DND-41 (cell line): ENCODE results near the gene PRKCSH.

Experiments used
- ATAC-seq: fragments of 200-7000 bp; cut with Tn5 transposase; 3 replicates; pipeline ENCODE4 v1.9.1; 2021; ENCODE audit warnings: low read depth; ENCODE audit not compliant: insufficient read depth
- DNase-seq: peaks from one replicate; pipeline ENCODE4 v3.0.0-alpha.2; 2020
- H2AFZ ChIP-seq: 2 replicates; pipeline ENCODE4 v1.6.0; 2012; ENCODE audit warnings: low read depth, low read length
- H3K27ac ChIP-seq: 2 replicates; pipeline ENCODE4 v1.5.1; 2012; ENCODE audit warnings: low read length, inconsistent platforms
- H3K27me3 ChIP-seq: fragments of 200-600 bp; sonication (generic); 2 replicates; pipeline ENCODE4 v1.6.0; 2012; ENCODE audit warnings: low read length, mild to moderate bottlenecking, inconsistent platforms; ENCODE audit not compliant: insufficient read depth, poor library complexity
- H3K36me3 ChIP-seq: 2 replicates; pipeline ENCODE4 v1.5.1; 2012; ENCODE audit warnings: low read length, inconsistent platforms; ENCODE audit not compliant: insufficient read depth
- H3K4me1 ChIP-seq: 2 replicates; pipeline ENCODE4 v1.5.1; 2012; ENCODE audit warnings: mild to moderate bottlenecking, low read length; ENCODE audit not compliant: insufficient read depth
- H3K4me2 ChIP-seq: 2 replicates; pipeline ENCODE4 v1.6.0; 2012; ENCODE audit warnings: mild to moderate bottlenecking, moderate library complexity, low read length, inconsistent platforms; ENCODE audit not compliant: insufficient read depth
- H3K4me3 ChIP-seq, 2 experiments: fragments of 200-600 bp in 1 of 2; shearing (Covaris generic) in 1 of 2; 2 replicates each; pipeline ENCODE4 v1.5.1; 2012 to 2016; ENCODE audit warnings: inconsistent platforms in 2 of 2, low read length in 2 of 2, mild to moderate bottlenecking in 2 of 2, low read depth in 1 of 2, moderate library complexity in 1 of 2
- H3K79me2 ChIP-seq: 2 replicates; pipeline ENCODE4 v1.6.0; 2012; ENCODE audit warnings: low read length, inconsistent platforms; ENCODE audit not compliant: insufficient read depth
- H3K9ac ChIP-seq: 2 replicates; pipeline ENCODE4 v1.6.0; 2012; ENCODE audit warnings: low read depth, mild to moderate bottlenecking, inconsistent platforms, low read length, moderate library complexity
- H3K9me3 ChIP-seq: 2 replicates; pipeline ENCODE4 v1.5.1; 2012; ENCODE audit warnings: low read length, moderate library complexity, mild to moderate bottlenecking, inconsistent platforms; ENCODE audit not compliant: insufficient read depth, severe bottlenecking
- H4K20me1 ChIP-seq: 2 replicates; pipeline ENCODE4 v1.6.0; 2012; ENCODE audit warnings: low read length; ENCODE audit not compliant: insufficient read depth
- CTCF ChIP-seq: IDR thresholded peaks from 2 replicates; pipeline ENCODE4 v1.5.1; 2012; ENCODE audit warnings: borderline replicate concordance, low read length, moderate library complexity, mild to moderate bottlenecking; ENCODE audit not compliant: poor library complexity, severe bottlenecking; ENCODE audit errors: extremely low read depth
- EZH2 ChIP-seq: IDR thresholded peaks from 3 replicates; pipeline ENCODE4 v1.6.1; 2012; ENCODE audit warnings: borderline replicate concordance, low read depth, mild to moderate bottlenecking, moderate library complexity, low read length, inconsistent platforms; ENCODE audit not compliant: severe bottlenecking

Gene PRKCSH

DNA sequence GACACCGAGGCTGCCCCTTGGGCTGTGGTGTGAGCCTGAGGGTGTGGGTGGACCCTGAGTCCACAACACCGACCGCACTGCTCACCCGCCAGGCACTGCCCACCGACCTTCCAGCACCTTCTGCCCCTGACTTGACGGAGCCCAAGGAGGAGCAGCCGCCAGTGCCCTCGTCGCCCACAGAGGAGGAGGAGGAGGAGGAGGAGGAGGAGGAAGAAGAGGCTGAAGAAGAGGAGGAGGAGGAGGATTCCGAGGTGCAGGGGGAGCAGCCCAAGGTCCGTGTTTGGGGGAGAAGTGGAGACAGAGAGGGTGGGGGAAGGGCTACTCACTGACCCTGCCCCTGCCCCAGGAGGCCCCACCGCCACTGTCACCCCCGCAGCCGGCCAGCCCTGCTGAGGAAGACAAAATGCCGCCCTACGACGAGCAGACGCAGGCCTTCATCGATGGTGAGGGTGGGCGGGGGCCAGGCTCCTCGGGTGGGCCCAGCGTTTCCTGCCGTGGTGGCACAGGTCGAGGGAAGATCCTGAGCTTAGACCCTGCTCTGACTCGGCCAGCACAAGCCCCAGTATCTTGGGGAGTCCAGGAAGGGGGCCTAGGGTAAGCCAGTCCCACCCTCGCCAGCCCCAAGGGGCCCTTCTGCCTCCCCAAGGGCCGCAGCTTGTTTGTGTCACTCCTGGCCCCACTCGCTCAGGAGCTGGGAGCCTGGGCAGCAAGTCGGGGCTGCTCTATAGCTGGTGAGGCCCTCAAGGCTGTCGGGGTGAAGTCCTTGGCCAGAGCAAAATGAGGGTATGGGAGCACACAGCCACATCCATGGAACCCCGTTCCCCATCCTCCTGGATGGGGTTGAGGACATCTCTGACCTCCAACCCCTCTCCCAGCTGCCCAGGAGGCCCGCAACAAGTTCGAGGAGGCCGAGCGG is 12.2 kb downstream of the PRKCSH start:
- Histone ChIP-seq H3K27me3 (no peaks in the 10 kb centered on the region), H3K4me3 (no peak overlapping the region), H3K27ac (no peak overlapping the region), H3K9me3 (no peaks in the 10 kb centered on the region), H4K20me1 (peaks cover 18% of the 10 kb centered on the region), H2AFZ (no peak overlapping the region), H3K9ac (no peak overlapping the region), H3K36me3 (peaks cover 66% of the 10 kb centered on the region), H3K4me1 (no peaks in the 10 kb centered on the region), H3K4me2 (no peak overlapping the region), H3K79me2 (peaks cover 8% of the 10 kb centered on the region)
- DNase-seq: no peak
- ATAC-seq: no peak
- TF ChIP-seq CTCF (no peak), EZH2 (no peak)

GRCh38 chr19:11448410-11448809 is 13.0 kb downstream of the PRKCSH start:
- DNase-seq (no peak), ATAC-seq (no peak)
- no peak overlapping the region for H3K4me3 ChIP-seq
- H2AFZ ChIP-seq: no peak overlapping the region
- no peak overlapping the region for H3K27ac ChIP-seq
- H4K20me1 ChIP-seq: peaks cover 18% of the 10 kb centered on the region
- H3K4me2 ChIP-seq: no peak overlapping the region
- no peak overlapping the region for H3K9ac ChIP-seq
- no peaks in the 10 kb centered on the region for H3K4me1 ChIP-seq
- H3K36me3 ChIP-seq: peaks cover 64% of the 10 kb centered on the region
- no peaks in the 10 kb centered on the region for H3K27me3 ChIP-seq
- no peak for TF ChIP-seq EZH2
- TF ChIP-seq CTCF: no peak
- H3K79me2 ChIP-seq: peaks cover 8% of the 10 kb centered on the region
- H3K9me3 ChIP-seq: no peaks in the 10 kb centered on the region

GRCh38 chr19:11448923-11449554 is 13.6 kb downstream of the PRKCSH start:
- H3K36me3 ChIP-seq: peaks cover 59% of the 10 kb centered on the region
- no peaks in the 10 kb centered on the region for H3K9me3 ChIP-seq
- TF ChIP-seq EZH2: no peak
- TF ChIP-seq CTCF: no peak
- peaks cover 6% of the 10 kb centered on the region for H3K79me2 ChIP-seq
- H3K4me3 ChIP-seq: no peak overlapping the region
- H4K20me1 ChIP-seq: peaks cover 16% of the 10 kb centered on the region
- no peak overlapping the region for H3K4me2 ChIP-seq
- ATAC-seq: no peak
- H3K27ac ChIP-seq: no peak overlapping the region
- no peak overlapping the region for H3K9ac ChIP-seq
- no peak overlapping the region for H2AFZ ChIP-seq
- H3K27me3 ChIP-seq: no peaks in the 10 kb centered on the region
- H3K4me1 ChIP-seq: no peaks in the 10 kb centered on the region
- no peak for DNase-seq
